ENCODE measurements around the gene EDC4.

- TF ChIP-seq CTCF (conservative IDR thresholded peaks at IDR 0.05) = no peak
- TF ChIP-seq ZFX (IDR thresholded peaks at IDR 0.05) = no peak
Measured at GRCh38 chr16:67878232-67878631, 5.4 kb downstream of the EDC4 start.

All from C4-2B (cell line).